ENCODE measurements around the gene KYNU.

DNA sequence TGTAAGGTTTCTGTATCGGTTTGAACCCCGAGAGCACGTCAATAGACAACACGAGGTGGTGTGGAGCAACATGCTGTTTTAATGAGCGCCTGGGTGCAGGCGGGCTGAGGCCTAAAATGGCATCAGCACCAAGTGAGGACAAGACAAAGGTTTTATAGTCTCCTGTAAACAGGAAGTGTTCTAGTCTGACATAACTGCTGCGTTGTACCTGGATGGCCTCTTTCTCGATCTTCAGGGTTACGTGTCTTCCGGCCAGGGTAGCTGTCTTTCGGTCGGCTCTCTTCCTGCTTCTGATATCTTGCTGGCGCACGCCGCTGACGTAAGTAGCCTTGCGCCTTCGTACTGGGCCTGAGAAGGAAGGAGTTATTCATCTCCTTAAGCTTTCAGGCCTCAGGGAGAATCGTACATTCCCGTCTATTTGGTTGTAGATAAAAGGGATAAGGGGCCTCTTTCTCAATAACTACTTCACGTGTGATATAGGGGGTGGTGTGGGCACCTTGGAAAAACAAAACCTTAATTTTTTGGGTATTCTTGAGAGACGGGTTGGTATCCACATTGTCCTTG, 53.5 kb downstream of the KYNU start:
- TF ChIP-seq, protein P1, sequence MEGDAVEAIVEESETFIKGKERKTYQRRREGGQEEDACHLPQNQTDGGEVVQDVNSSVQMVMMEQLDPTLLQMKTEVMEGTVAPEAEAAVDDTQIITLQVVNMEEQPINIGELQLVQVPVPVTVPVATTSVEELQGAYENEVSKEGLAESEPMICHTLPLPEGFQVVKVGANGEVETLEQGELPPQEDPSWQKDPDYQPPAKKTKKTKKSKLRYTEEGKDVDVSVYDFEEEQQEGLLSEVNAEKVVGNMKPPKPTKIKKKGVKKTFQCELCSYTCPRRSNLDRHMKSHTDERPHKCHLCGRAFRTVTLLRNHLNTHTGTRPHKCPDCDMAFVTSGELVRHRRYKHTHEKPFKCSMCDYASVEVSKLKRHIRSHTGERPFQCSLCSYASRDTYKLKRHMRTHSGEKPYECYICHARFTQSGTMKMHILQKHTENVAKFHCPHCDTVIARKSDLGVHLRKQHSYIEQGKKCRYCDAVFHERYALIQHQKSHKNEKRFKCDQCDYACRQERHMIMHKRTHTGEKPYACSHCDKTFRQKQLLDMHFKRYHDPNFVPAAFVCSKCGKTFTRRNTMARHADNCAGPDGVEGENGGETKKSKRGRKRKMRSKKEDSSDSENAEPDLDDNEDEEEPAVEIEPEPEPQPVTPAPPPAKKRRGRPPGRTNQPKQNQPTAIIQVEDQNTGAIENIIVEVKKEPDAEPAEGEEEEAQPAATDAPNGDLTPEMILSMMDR (conservative IDR thresholded peaks at IDR 0.05 in 1 of 2, IDR thresholded peaks at IDR 0.05 in 1 of 2; ENCODE audit: low read depth in 1 of 2, low read length in 2 of 2): no peak
- TF ChIP-seq EZH2 (IDR thresholded peaks at IDR 0.05; ENCODE audit: low read length, missing control alignments): no peak

Data from fibroblast of lung (primary cell).